Liver (tissue), 9 donors: ENCODE data around the gene INTS1. TPM values are rescaled to one million over a fixed set of nuclear protein-coding genes. Genes with fewer than 3 reads are reported as not detected.

ENCODE experiments used
- DNase-seq: peaks from one replicate; pipeline ENCODE4 v3.0.0-alpha.2; 2017; ENCODE audit warnings: low spot score
- H3K27ac ChIP-seq, 2 donors: one replicate each; pipeline ENCODE4 v1.7.0; 2013; ENCODE audit warnings: inconsistent platforms in 2 of 2, low read length in 2 of 2, control low read depth in 1 of 2, low read depth in 1 of 2, mild to moderate bottlenecking in 1 of 2
- H3K27me3 ChIP-seq, 4 donors: one replicate each; pipeline versions ENCODE4 v1.6.1 to v1.7.0; 2013; ENCODE audit warnings: low read length in 3 of 4, inconsistent platforms in 1 of 4, mild to moderate bottlenecking in 1 of 4, moderate library complexity in 1 of 4; ENCODE audit not compliant: control insufficient read depth in 4 of 4, insufficient read depth in 4 of 4
- H3K36me3 ChIP-seq, 4 donors: one replicate each; pipeline versions ENCODE4 v1.6.1 to v1.7.0; 2013; ENCODE audit warnings: low read length in 3 of 4, mild to moderate bottlenecking in 3 of 4, low read depth in 1 of 4, moderate library complexity in 1 of 4; ENCODE audit not compliant: control insufficient read depth in 4 of 4, insufficient read depth in 3 of 4
- H3K4me1 ChIP-seq, 4 donors: one replicate each; pipeline versions ENCODE4 v1.6.1 to v1.7.0; 2013; ENCODE audit warnings: low read length in 3 of 4, mild to moderate bottlenecking in 3 of 4, moderate library complexity in 1 of 4; ENCODE audit not compliant: control insufficient read depth in 4 of 4, insufficient read depth in 4 of 4
- H3K4me3 ChIP-seq, 3 donors: one replicate each; pipeline versions ENCODE4 v1.6.1 to v1.7.0; 2013; ENCODE audit warnings: low read length in 3 of 3, control low read depth in 1 of 3, low read depth in 1 of 3, mild to moderate bottlenecking in 1 of 3
- H3K9ac ChIP-seq, 2 donors: one replicate each; pipeline ENCODE4 v1.7.0; 2013; ENCODE audit warnings: low read length in 2 of 2, mild to moderate bottlenecking in 2 of 2, moderate library complexity in 2 of 2, control low read depth in 1 of 2, low read depth in 1 of 2
- H3K9me3 ChIP-seq, 4 donors: one replicate each; pipeline versions ENCODE4 v1.6.1 to v1.7.0; 2013; ENCODE audit warnings: low read length in 3 of 4; ENCODE audit not compliant: control insufficient read depth in 4 of 4
- EGR1 ChIP-seq, 2 donors: IDR thresholded peaks; 2 replicates each; pipeline ENCODE4 v1.6.1; 2016 to 2018; ENCODE audit warnings: antibody characterized with exemption in 2 of 2, low read depth in 2 of 2
- HNF4A ChIP-seq, 2 donors: conservative IDR thresholded peaks; 2 replicates each; pipeline ENCODE4 v1.6.1; 2016; ENCODE audit warnings: antibody characterized with exemption in 2 of 2, mild to moderate bottlenecking in 2 of 2
- HNF4G ChIP-seq: IDR thresholded peaks from 2 replicates; pipeline ENCODE4 v1.6.1; 2016; ENCODE audit warnings: antibody characterized with exemption
- JUND ChIP-seq, 2 donors: IDR thresholded peaks; 2 replicates each; pipeline ENCODE4 v1.6.1; 2016; ENCODE audit warnings: antibody characterized with exemption in 2 of 2
- NR2F2 ChIP-seq: IDR thresholded peaks from 2 replicates; pipeline ENCODE4 v1.6.1; 2016; ENCODE audit warnings: antibody characterized with exemption
- SP1 ChIP-seq: IDR thresholded peaks from 2 replicates; pipeline ENCODE4 v1.6.1; 2018; ENCODE audit warnings: antibody characterized with exemption, mild to moderate bottlenecking
- TAF1 ChIP-seq: conservative IDR thresholded peaks from 2 replicates; pipeline ENCODE4 v1.6.1; 2016; ENCODE audit warnings: antibody characterized with exemption, mild to moderate bottlenecking
- YY1 ChIP-seq: IDR thresholded peaks from 2 replicates; pipeline ENCODE4 v1.6.1; 2016; ENCODE audit warnings: antibody characterized with exemption, mild to moderate bottlenecking
- ZBTB33 ChIP-seq: IDR thresholded peaks from 2 replicates; pipeline ENCODE4 v1.6.1; 2016; ENCODE audit warnings: antibody characterized with exemption
- WGBS: extraction: QIAGEN DNeasy Blood & Tissue Kit; methylation state at CpG from one replicate; pipeline ENCODE4 v1.1.7; 2013; 5-methylcytosine and 5-hydroxymethylcytosine counted together
- polyA plus RNA-seq, 2 donors: library from polyadenylated mRNA; stranded (reverse) in 1 of 2; unstranded in 1 of 2; fragments of 200-250 nt in 1 of 2; fragments of >200 nt in 1 of 2; fragmentation: Nextera tagmentation in 1 of 2; extraction: Ambion mirVana in 1 of 2; gene quantifications; one replicate each; pipeline versions ENCODE4 v1.2.1 to v1.2.3, GENCODE V29; 2013 to 2015
- total RNA-seq, 2 donors: library from RNA; depleted of rRNA; stranded (reverse); fragments of >200 nt; gene quantifications; one replicate each; pipeline ENCODE4 v1.2.3, GENCODE V29; 2014
- donor health status: healthy.
- donor health status: healthy.
- donor health status: healthy.
- donor health status: healthy.
- donor health status: healthy.

The INTS1 gene
- total and polyA plus RNA-seq, 4 donors, result 14.6 to 37.9 (median 30.7) TPM

- DNase-seq, result peak; percentile 100
- TF ChIP-seq TAF1, result no peak
- peak; percentile 78 for TF ChIP-seq SP1
Observed at GRCh38 chr7:1459512-1459892, 44.7 kb downstream of the INTS1 start.

DNA sequence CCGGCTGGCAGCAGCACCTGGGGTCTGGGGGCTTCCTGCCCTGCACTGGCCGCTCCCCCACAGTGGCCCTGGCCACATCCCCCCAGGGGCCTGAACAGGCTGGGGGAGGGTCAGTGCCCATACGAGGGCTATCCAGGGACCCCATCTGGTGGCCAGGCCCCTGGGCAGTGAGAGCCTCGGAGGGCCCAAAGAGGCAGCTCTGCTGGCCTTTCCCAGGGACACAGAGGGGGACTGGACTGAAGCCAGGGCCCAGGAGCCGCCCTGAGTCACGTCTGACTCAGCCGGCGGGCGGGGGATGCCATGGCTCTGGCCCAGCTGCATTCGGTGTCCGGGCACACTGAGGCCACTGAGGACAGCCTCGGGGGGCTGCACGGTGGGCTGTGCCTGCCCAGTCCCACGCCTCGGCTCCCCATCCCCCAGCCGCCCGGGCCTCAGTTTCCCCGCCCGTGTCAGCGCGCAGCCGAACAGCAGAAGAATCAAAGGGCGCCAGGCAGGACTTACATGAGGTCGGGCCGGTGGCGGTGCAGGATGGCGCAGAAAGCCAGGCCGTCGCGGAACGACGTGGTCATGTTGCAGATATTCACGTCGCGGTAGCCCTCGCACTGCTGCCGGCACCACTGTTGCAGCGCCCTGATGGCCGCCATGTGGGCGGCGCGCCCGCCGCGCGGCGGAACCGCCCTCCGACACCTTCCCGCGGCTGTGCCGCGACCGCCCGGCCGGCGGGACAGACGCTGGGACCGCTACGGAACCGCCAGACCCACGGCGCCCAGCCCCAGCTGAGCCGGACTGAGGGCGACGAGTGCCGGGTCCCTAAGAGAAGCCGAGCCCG is 45.3 kb downstream of the INTS1 start, which contains the start of gene MICALL2:
TSS of gene MICALL2 (minus strand) at position 788 of the 829 bp plus-strand sequence. CDS start at position 644, 144 bp downstream.
- peaks cover 4 to 55% (median 38%) of the 10 kb centered on the region in 4 donors for H3K4me1 ChIP-seq
- H3K9ac ChIP-seq, result peak within 1 kb of the TSS; percentile 48 to 77
- TF ChIP-seq JUND (IDR thresholded peaks at IDR 0.05), result peak in 1 of 2 donors; percentile 37
- no peak for TF ChIP-seq ZBTB33
- peak within 1 kb of the TSS; percentile 87 to 92 for H3K27ac ChIP-seq
- no peaks in the 10 kb centered on the region for H3K27me3 ChIP-seq
- peak within 1 kb of the TSS; percentile 75 to 85 (median 78) for H3K4me3 ChIP-seq
- H3K36me3 ChIP-seq, result no peaks in the 10 kb centered on the region
- peak; percentile 67 for DNase-seq
- H3K9me3 ChIP-seq, result no peaks in the 10 kb centered on the region
- 2% methylated on average over 69 of the region's 69 CpGs for whole genome bisulfite sequencing

More at GRCh38 chr7:1459512-1459892, 44.7 kb downstream of the INTS1 start:
- Histone ChIP-seq H3K36me3 (no peaks in the 10 kb centered on the region), H3K27me3 (no peaks in the 10 kb centered on the region), H3K4me3 (peak overlapping the region in 1 of 3 donors; percentile 75), H3K9ac (no peak overlapping the region), H3K27ac (peak overlapping the region; percentile 87 to 92), H3K4me1 (peaks cover 4 to 55% (median 38%) of the 10 kb centered on the region in 4 donors), H3K9me3 (no peaks in the 10 kb centered on the region)
- under 1% methylated on average over 35 of the region's 35 CpGs for WGBS

DNA sequence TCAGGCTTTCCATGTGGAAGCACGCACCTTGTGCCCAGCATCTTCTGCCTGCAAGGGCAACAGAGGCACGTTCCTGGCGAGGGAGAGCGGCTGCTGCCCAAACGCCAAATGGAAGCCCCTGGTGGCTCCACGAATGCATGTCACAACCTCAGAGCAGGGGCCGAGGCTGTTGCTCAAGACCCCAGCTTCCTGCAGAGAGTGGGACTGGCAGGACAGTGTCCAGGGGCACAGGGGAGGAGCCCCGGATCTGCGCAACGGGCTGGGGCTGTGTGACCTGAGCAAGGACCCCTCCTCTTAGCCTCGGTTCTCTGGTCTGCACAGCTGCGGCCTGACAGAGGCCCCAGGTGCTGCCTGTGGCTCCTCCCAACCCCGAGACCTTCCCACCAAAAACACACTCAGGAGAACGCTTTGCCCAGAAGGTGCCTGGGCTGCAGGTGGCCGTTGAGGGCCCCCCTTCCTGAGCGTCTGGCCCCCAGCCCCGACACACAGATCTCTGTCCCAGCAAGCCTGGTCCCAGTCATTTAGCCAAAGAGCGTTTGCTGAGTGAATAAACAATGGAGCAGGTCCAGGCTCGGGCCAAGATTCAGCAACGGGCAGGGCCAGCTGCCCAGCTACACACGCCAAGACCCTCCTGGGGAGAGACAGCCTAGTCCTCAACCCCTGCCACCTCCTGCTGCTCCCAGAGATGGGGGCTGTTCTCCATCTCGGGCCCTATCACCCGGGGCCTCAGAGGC is 46.1 kb downstream of the INTS1 start:
- Histone ChIP-seq H3K4me1 (peaks cover 4 to 55% (median 38%) of the 10 kb centered on the region in 4 donors), H3K4me3 (peak overlapping the region in 2 of 3 donors; percentile 75 to 85), H3K36me3 (no peaks in the 10 kb centered on the region), H3K27me3 (no peaks in the 10 kb centered on the region), H3K27ac (peak overlapping the region; percentile 76 to 84), H3K9me3 (no peaks in the 10 kb centered on the region), H3K9ac (no peak overlapping the region)
- DNase-seq, result peak; percentile 46
- WGBS, result 44% methylated on average over 23 of the region's 23 CpGs
- TF ChIP-seq TAF1, result no peak
- no peak for TF ChIP-seq YY1
- no peak for TF ChIP-seq JUND (IDR thresholded peaks at IDR 0.05)
- TF ChIP-seq SP1, result no peak
- no peak for TF ChIP-seq EGR1 (IDR thresholded peaks at IDR 0.05; ENCODE audit: low read depth in 2 of 2)
- no peak for TF ChIP-seq HNF4G
- TF ChIP-seq HNF4A (conservative IDR thresholded peaks at IDR 0.05), result no peak
- no peak for TF ChIP-seq NR2F2
